T-helper 9 cell (primary cell): ENCODE measurements around the gene NOD1.
"Not testable (repeated sequence)": the region's sequence is repeated elsewhere in the genome, so short reads cannot be mapped to it uniquely, and the experiment has no call there.

Source experiments
- DNase-seq: peaks from one replicate; pipeline ENCODE4 v3.0.0-alpha.2; 2020

NOD1 gene

DNA sequence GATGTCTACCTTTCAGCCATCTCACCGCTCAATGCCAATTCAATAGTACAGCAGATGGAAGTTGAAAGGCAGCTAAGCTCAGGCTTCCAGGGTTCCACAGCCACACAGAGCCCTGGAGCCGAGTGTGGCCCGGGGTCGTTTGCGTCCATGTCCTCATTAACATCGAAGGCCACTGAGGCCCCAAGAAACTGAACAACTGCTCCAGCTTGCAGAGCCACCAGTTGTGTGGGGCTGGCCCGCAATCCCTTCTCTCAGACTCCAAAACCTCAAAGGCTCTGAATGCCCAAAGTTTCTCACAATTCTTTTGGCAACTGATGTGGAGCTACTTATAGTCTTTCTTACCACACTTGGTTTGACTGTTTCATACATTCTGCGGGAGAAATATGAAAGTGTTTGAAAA is 31.1 kb downstream of the NOD1 start:
- DNase-seq, result no peak

DNA sequence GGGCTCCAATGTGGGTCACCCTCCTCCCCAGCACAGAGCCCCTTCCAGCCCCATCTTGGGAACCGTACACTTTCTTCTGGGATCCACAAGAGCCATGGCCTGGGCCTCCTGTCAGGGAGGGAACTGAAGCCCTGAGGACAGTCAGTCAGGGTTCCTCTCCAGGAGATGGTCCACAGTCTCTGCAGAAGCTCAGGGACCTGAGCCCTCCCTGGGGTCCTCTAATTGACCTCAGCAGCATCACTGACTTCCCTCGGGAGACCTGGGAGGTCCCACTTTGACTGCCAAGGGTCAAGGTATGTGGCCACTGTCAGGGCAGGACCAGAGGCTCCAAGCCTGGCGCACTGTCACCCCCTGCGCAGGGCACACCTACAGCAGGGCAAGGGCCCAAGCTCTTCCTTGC is 32.3 kb downstream of the NOD1 start:
- DNase-seq, result no peak

DNA sequence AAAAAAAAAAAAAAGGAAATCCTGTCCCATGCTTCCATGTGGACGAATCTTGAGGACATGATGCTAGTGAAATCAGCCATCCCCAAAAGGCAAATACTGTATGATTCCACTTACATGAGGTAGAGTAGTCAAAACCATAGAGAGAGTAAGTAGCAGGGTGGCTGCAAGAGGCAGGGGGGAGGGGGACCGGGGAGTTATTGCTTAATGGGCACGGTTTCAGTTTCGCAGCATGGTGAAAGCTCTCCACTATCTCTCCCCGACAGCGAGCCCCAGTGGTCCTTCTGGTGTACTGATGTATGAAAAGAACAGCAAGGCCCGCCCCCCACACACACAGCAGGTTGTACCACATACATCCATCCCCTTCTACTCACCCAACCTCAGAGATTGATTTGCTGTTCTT is 32.8 kb downstream of the NOD1 start:
- peak; percentile 26 for DNase-seq

DNA sequence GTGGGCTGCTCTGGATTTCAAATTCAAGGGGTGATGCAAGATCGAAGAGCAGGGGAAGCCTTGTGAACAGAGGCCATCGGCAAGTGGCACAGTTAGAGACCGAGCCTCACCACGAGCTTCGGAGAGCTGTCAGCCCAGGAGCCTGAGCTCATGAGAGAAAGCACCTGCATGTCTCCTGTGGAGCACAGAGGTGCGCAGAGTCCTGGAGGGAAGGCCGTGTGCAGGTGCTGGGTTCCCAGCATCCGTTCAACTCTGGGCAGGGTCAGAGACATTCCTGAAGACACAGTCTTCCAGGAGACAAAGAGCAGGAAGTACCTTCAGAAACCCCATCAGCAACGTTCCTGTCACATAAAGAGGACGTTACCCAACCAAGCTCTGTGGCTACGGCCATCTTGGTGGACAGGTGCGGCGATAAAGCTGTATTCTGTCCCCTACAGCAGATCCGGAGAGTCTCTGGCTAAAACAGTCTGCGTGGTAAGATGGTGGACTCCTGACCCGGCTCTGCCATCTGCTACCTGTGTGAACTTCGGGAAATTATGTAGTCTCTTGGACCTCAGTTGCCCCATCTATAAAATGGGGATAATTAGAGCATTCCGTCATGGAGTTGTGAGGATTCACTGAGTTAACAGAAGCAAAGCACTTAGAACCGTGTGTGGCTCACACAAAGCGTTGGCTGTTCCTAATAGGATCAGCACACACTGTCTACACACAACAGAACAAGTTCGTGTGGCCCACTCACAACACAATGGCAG is 40.6 kb downstream of the NOD1 start:
- no peak for DNase-seq

DNA sequence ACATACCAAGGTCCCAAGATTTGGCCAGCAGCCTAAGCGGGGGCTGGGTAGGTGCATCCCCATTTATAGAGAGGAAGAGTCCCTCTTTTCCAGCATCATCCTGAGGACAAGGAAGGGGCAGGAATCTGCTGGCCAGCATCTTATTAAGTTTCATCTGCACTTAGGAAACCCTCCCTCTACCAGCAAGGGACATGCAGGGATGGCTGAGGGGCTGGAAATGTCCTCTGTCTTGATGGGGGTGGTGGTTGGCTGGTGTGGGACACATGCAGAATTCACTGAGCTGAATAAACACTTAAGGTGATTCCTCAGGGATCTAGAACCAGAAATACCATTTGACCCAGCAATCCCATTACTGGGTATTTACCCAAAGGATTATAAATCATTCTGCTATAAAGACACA is 42.1 kb downstream of the NOD1 start:
- no peak for DNase-seq

DNA sequence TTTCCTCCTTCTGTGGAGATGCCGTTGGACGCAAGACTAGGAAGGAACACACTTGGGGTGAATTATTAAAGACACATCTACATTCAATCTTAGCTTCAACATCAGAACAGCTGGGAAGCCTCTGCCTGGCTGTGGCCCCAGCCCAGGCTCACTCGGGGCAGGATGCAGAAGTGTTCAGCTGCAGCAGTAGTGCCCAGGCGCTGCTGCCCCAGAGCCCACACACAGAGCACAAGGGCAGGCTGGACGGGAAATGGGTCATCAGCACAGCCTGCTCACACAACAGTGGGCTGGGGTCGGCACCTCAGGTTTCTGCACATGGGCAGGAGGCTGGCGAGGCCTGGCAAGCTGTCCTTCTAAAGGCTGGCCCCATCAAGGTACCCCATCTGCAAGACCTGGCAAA is 42.5 kb downstream of the NOD1 start:
- DNase-seq, result no peak

DNA sequence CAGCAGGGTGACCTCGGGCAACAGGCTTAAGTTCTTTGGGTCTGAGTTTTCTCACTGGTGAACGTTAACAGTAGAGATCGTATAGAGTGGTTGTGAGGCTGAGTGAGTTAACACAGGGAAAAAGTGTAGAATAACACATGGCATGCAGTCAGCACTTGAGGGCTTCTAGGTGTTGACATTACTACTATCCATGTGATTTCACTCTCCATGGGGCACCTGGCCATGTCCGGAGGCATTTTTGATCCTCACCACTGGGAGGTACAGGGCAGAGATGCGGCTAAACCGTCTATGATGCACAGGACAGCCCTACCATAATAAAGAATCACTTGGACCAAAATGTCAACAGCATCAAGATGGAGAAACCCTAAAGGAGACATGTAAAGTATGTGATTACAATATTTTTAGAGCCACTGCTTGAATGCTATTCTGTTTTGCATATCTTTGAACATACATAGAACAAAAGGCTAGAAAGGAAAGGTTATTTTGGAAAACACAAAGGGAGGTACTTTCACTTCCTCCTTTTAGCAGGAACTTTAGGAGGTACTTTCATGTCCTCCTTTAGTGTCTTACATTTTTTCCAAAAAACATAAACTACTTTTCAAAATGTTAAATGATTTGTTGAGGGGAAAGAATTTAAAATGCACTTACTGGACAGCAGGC is 44.3 kb downstream of the NOD1 start:
- DNase-seq, result no peak

DNA sequence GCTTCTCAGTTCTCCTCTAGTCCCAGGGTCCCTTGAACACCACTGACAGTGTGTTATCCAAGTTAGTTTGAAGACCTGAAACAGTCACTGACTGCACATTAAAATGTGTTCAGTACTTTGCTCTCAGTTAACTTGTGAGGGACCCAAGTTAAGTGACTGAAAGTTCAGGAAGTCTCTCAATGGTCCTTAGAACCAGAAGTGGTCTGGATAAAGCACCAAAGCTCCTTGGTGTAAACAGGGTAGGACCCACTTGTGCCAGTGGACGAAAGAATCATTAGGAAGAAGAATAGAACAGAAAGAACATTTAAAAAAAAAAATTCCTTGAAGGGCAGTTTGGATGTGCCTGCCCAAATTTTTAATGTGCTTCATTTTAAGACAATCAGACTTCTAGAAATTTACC is 45.1 kb downstream of the NOD1 start:
- no peak for DNase-seq

DNA sequence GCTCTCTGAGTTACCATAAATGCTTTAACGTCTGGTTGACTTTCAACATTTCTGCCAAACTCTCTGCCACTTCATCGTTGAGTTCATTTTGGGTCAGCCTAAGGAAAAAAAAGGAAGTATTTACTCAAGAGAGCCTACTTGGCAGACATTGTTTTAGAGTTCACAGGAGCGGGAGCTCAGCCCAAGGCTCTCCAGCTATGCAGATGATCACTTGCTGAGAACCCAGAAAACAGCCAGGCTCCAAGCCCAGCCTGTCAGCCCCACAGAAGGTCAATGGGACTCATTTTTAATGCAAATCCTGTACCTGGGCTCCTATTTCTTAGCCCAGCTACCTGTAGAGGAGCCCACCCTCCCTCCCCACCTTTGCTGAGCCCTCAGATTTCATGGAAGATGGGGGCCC is 45.5 kb downstream of the NOD1 start:
- no peak for DNase-seq

DNA sequence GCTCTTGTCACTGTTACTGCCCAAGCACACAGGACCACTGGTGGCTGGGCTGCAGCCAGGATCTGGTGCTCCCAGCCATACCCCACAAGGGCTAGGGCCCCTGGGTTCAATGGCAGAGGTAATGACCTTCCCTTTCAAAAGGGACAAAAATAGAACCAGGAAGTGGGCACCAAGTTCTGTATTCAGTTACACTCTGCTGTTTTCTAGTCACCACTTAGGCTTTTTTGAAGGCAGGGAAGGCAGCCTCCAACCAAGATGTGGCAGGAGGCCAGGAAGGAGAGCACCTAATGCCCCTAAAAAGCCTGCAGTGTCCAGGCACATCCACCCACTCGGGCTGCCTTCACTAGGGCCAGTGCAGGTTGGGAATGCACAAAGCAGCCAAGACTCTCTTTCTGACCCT is 47.8 kb downstream of the NOD1 start:
- DNase-seq, result no peak

DNA sequence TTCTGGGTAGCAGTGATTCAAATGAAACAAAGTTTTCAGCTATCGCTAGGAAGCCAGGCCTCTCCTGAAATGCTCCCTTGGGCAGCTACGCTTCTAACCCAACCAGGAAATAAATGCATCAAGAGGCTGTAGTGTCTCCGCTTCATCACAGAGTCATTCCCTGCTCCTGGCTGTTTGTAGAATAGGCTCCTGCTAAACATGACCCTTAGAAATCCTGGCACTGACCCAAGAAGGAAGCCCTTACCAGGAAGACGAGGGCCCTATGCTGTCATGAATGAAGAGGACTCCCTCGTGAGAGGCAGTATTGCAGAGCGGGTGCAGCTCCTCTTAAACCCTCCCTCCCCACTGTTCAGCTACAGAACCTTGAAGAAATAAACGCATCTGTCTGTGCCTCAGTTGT is 48.3 kb downstream of the NOD1 start:
- DNase-seq, result no peak

DNA sequence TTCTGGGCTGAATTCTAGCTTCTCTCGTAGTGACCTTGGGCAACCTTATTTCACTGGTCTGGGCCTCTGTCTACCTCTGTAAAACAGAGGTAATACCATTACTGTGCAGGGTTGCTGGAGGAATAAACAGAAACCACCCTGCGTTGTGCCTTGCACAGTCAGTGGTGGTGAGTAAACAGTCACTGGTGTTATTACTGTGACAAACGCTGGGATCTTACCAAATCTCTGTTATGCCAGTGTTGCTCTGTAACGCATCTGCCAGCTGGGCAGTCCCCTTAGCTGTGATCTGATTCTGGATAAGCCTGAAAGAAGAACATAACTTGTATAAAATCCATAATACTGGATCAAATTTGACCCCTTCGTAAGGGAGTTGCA is 49.4 kb downstream of the NOD1 start:
- no peak for DNase-seq

DNA sequence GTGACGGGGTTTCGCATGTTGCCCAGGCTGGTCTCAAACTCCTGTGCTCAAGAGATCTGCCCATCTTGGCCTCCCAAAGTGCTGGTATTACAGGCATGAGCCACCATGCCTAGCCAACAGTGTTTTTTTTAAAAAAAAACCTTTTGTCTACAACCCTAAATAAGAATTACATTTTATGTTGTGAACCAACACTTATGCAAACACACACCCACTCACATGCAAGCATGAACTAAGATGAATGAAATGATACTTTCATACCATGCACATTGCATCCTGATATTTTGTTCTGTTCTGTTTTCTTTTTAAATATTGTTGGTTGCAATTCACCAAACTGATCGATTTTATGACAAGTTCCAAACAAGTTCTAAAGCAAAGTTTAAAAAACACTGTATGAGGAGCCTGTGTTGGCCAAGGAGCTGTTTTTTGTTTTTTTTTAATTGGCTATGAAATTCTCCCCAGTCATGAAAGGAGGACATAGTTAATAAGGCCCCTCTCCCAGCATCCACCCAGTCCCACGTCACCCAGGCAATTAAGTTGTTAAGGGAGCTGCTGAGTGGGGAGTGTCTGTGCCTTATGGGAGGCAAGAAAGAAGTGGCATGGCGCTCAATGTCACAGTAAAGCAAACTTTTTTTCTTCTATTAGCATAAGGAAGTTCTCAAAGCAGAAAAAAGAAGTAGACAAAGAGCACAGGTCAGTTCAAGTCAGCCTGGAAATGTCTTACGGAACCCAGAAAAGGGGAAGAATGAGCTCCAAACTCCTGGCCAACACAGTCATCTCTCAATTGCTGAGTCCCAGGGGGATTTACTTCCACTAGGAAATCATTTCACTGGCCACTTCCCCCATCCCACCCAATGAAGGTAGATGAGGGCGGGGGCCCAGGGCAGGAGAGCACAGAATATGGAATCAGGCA is 50.1 kb downstream of the NOD1 start:
- no peak for DNase-seq

DNA sequence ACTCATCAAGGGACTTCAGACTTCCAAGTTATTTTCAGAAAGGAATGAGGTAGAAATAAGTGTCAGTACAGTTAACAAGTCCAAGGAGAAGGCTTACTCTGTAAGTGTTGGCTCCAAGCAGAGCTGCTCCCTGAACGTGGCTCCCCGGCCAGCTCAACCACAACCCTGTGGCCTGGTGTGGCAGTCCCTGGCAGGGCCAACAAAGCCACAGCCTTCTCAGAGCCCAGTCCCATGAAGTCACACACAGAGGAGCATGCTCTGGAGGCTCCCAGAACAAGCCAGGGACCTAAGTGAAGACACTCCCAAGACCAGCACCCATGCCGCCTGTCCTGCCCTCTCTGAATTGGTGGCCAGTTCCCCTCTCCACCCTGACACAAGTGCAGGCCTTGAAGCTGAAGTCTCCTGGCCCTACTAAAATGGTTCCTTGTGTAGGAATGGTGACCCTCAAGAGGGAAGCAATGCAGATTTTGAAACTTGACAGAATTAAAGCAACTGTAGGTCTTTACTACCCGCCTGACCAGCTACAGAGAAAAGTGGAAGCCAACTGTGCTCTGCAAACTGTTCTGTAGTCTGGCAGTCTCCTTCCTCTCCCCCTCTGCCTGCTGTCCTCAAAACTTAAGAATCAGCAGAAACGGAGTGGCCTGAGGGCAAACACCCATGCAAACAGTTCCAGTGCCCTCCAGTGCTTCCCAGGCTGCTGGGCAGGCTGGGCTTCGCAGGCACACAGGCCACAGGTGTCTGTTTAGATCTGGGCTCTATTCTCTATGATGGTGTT is 51.1 kb downstream of the NOD1 start:
- no peak for DNase-seq

DNA sequence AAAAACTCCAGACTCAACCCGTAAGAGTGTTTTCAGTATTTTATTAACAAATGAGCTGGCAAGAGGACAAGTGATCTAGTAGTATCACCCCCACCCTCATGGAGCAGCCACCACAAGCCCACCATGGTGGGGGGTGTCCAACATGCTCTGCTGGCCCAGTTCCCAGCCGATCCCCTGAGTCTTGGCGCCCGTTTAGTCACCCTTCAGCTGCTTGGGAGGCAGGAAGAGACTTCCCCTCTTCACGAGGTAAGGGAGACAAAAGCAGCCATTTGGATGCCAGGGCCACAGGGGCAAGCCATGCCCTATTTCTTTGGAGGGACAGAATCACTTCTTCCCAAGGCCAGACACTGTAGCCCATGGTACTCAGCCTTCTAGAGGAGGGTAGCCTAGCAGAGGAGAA is 54.1 kb downstream of the NOD1 start:
- no peak for DNase-seq

DNA sequence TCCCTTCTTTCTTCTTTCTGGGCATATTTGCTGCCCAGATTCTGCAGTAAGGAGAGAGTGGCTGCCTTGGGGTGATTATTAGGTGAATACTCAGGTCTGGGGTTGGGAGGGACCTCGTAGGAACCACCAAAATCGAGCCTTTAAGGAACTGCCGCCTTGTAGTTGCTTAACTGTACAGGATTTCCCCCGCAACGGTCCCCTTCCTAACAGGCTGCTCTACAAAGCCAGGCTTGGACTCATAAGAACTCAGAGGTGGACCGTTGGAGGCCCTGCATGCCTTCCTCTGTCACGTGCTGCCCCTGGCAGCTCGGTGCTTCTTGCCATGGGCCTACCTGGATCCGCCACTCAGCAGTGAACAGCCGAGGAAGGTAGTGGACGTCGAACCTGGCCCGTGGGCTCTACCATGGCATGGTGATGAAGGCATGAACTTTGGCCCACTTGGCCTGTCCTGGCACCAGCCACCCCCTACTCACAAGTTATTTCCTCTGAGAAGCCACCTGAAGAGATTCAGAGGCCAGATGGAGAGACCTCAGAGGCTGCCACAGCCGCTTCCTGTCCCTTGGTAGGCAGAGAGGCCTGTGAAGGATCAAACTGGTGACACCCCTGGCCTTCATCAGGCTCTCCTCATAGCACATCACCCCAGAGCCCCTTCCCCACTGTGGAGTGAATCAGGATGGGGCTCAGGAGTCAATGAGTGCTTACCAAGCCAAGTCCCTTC is 54.6 kb downstream of the NOD1 start:
- DNase-seq, result no peak

DNA sequence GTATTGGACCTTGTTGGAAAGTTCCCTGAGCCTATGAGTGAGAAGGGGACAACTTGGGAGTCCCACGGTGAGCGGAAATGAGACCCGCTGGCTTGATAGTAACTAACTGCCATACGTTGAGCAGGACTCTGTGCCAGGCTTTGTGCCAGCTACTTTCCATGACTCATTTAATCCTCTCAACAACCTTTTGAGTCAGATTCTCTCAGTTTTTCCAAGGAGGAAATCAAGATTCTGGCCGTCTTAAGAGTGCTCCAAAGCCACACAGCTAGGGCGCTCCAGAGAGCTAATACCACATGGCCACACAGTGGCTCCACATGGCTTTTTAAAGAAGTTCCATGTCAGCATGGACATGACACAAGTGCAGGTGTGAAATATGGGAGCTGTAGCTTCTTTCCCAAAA is 55.7 kb downstream of the NOD1 start:
- no peak for DNase-seq

DNA sequence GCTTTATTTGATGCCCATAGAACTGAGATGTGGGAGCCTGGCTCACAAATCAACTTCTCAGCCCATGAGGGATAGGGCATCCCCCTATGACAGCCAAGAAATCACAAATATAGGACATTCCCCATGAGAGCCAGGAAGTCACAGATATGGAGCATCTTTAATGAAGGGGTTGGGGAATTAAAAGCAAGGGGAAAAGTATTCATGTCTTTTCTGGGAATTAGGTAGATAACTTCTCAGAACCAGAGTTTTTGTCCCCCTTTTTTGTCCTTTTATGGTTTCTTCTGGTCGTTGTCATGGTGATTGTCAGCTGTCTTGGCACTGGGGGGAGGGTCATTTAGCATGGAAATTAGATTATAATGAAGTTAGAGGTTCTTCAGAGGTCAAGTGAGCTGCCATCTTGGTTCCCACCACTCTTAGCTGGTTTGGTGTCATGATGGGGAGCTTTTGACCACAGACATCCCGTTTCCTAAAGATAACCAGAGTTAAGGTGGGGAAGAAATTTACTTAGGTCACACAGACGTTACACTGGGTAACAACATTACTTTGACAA is 56.9 kb downstream of the NOD1 start:
- no peak for DNase-seq

DNA sequence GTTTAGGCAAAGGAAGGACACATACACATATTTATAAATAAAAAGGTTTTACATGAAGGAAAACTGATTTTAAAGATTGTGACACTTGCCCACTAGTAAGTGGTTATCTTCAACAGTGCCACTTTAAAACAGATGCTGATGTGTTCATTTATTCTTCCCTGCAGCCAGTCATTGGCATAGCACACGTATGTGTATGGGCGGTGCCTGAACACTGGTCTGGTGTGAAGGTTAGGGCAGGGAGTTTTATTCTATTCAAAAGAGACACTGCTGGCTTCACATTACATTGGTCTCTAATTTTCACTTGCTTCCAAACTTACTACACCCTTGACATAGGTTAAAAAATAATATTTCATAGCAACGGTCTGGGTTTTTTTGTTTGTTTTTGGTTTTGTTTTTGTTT is 57.9 kb downstream of the NOD1 start:
- no peak for DNase-seq

DNA sequence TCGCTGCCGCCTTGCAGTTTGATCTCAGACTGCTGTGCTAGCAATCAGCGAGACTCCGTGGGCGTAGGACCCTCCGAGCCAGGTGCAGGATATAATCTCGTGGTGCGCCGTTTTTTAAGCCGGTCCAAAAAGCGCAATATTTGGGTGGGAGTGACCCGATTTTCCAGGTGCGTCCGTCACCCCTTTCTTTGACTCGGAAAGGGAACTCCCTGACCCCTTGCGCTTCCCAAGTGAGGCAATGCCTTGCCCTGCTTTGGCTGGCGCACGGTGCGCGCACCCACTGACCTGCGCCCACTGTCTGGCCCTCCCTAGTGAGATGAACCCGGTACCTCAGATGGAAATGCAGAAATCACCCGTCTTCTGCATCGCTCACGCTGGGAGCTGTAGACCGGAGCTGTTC is 58.5 kb downstream of the NOD1 start:
- not testable (repeated sequence) for DNase-seq

DNA sequence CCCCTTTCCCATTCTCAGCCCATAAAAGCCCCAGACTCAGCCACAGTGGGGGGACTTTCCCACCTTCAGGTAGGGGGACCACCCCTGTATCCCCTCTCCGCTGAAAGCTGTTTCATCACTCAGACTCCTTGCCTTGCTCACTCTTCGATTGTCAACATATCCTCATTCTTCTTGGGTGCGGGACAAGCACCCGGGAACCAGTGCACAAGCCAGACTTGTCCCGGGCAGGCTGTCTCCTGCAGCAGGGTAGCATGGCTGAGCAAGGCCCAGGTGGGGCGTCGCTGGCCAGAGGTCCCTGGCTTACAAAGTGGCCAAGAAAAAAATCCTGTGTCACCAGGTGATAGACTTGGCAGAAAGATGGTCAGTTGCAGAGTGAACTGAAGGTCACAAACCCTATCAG is 64.7 kb downstream of the NOD1 start:
- no peak for DNase-seq
